B cell (primary cell): ENCODE measurements around the gene ZFR2. TPM values are rescaled to one million over a fixed set of nuclear protein-coding genes. Genes with fewer than 3 reads are reported as not detected.

Experiments used
- ATAC-seq: fragments of 200-7000 bp; cut with Tn5 transposase; one replicate; pipeline ENCODE4 v1.10.0; 2021; ENCODE audit warnings: low read depth, mild to moderate bottlenecking, moderate number of reproducible peaks, moderate library complexity
- CTCF ChIA-PET: fragments of 350-600 bp; sonication (Branson Sonifier 250); formaldehyde crosslinking; loops from one replicate; lab custom pipeline; 2021; ENCODE audit warnings: antibody characterized with exemption, inconsistent platforms; lab: Charles Lee
- POLR2A ChIA-PET: fragments of 350-600 bp; sonication (Branson Sonifier 250); formaldehyde crosslinking; loops from one replicate; lab custom pipeline; 2021; ENCODE audit warnings: antibody characterized with exemption; lab: Charles Lee
- DNase-seq: peaks from one replicate; pipeline ENCODE4 v3.0.0; 2013
- H2AFZ ChIP-seq: 2 replicates; pipeline ENCODE4 v1.6.1; 2012; ENCODE audit warnings: mild to moderate bottlenecking, low read depth, low read length; ENCODE audit not compliant: insufficient read depth, poor library complexity, severe bottlenecking
- H3K27ac ChIP-seq, 2 donors: 1 replicate in 1 of 2; 2 replicates in 1 of 2; pipeline ENCODE4 v1.5.1; 2012 to 2013; ENCODE audit warnings: low read length in 2 of 2, mild to moderate bottlenecking in 2 of 2, moderate library complexity in 1 of 2
- H3K27me3 ChIP-seq, 4 experiments: fragments of 200-600 bp in 1 of 4; sonication (generic) in 1 of 4; replicated peaks in 1 of 4; 1 replicate in 2 of 4; 2 replicates in 2 of 4; pipeline versions ENCODE4 v1.6.1 to v1.7.0; 2013 to 2016; ENCODE audit warnings: low read length in 3 of 4, mild to moderate bottlenecking in 2 of 4, mixed read lengths in 1 of 4, moderate library complexity in 1 of 4; ENCODE audit not compliant: insufficient read depth in 4 of 4, control insufficient read depth in 3 of 4; ENCODE audit errors: control extremely low read depth in 1 of 4
- H3K36me3 ChIP-seq, 2 experiments: replicated peaks in 1 of 2; 1 replicate in 1 of 2; 2 replicates in 1 of 2; pipeline versions ENCODE4 v1.6.1 to v1.7.1; 2013; ENCODE audit warnings: low read length in 1 of 2; ENCODE audit not compliant: insufficient read depth in 2 of 2, control insufficient read depth in 1 of 2; ENCODE audit errors: control extremely low read depth in 1 of 2, extremely low read depth in 1 of 2
- H3K4me1 ChIP-seq, 2 donors: fragments of 200-600 bp in 1 of 2; sonication (generic) in 1 of 2; 1 replicate in 1 of 2; 2 replicates in 1 of 2; pipeline versions ENCODE4 v1.5.1 to v1.6.1; 2013 to 2017; ENCODE audit warnings: low read length in 2 of 2; ENCODE audit not compliant: control insufficient read depth in 2 of 2, insufficient read depth in 2 of 2
- H3K4me2 ChIP-seq: replicated peaks from 2 replicates; pipeline ENCODE3; 2012; ENCODE audit warnings: mild to moderate bottlenecking, low read depth, low read length; ENCODE audit not compliant: poor library complexity, severe bottlenecking
- H3K4me3 ChIP-seq, 5 experiments: fragments of 200-600 bp in 1 of 5; sonication (generic) in 1 of 5; 1 replicate in 3 of 5; 2 replicates in 2 of 5; pipeline versions ENCODE4 v1.5.1 to v1.7.0; 2011 to 2016; ENCODE audit warnings: low read length in 4 of 5, mild to moderate bottlenecking in 4 of 5, low read depth in 2 of 5, control low read depth in 1 of 5, moderate library complexity in 1 of 5; ENCODE audit not compliant: insufficient read depth in 1 of 5; ENCODE audit errors: control extremely low read depth in 1 of 5, extremely low read depth in 1 of 5
- H3K79me2 ChIP-seq: fragments of 200-600 bp; sonication (generic); one replicate; pipeline ENCODE4 v1.6.0; 2016; ENCODE audit warnings: low read length; ENCODE audit not compliant: control insufficient read depth, insufficient read depth
- H3K9ac ChIP-seq: fragments of 200-600 bp; sonication (generic); 2 replicates; pipeline ENCODE4 v1.6.1; 2017; ENCODE audit warnings: mild to moderate bottlenecking, low read length, moderate library complexity
- H3K9me3 ChIP-seq, 3 donors: one replicate each; pipeline versions ENCODE4 v1.6.1 to v1.7.1; 2013; ENCODE audit warnings: low read length in 2 of 3; ENCODE audit not compliant: control insufficient read depth in 2 of 3, insufficient read depth in 1 of 3; ENCODE audit errors: control extremely low read depth in 1 of 3
- H4K20me1 ChIP-seq: 2 replicates; pipeline ENCODE4 v1.6.0; 2012; ENCODE audit warnings: mild to moderate bottlenecking, low read length; ENCODE audit not compliant: insufficient read depth, control insufficient read depth, poor library complexity, severe bottlenecking
- H3K27ac Mint-ChIP-seq: one replicate; pipeline ENCODE4 v1.8.0; 2021; ENCODE audit warnings: mixed read lengths
- H3K27me3 Mint-ChIP-seq: one replicate; pipeline ENCODE4 v1.8.0; 2021; ENCODE audit warnings: mixed read lengths
- H3K4me1 Mint-ChIP-seq: one replicate; pipeline ENCODE4 v1.8.0; 2021; ENCODE audit warnings: mixed read lengths
- H3K4me3 Mint-ChIP-seq: one replicate; pipeline ENCODE4 v1.8.0; 2021; ENCODE audit warnings: mixed read lengths
- H3K9me3 Mint-ChIP-seq: one replicate; pipeline ENCODE4 v1.8.0; 2022; ENCODE audit warnings: mixed read lengths; ENCODE audit not compliant: insufficient read depth
- EZH2 ChIP-seq: IDR thresholded peaks from 2 replicates; pipeline ENCODE4 v1.6.1; 2012; ENCODE audit warnings: borderline replicate concordance, low read depth, mild to moderate bottlenecking, moderate library complexity, low read length; ENCODE audit not compliant: insufficient read depth, poor library complexity, severe bottlenecking
- WGBS: methylation state at CpG from one replicate; pipeline ENCODE4 v1.1.5; 2013; ENCODE audit warnings: missing lambda C conversion rate; ENCODE audit not compliant: insufficient coverage; 5-methylcytosine and 5-hydroxymethylcytosine counted together
- intact Hi-C: fragments of 100-400 bp; cut with micrococcal nuclease; formaldehyde crosslinking; loops from one replicate; pipeline ENCODE4 v1.10.0; 2022
- polyA plus RNA-seq: library from polyadenylated mRNA; depleted of rRNA; stranded (reverse); fragments of >200 nt; gene quantifications from 2 replicates; pipeline ENCODE4 v1.2.3, GENCODE V29; 2012
- total RNA-seq, 2 donors: library from RNA; stranded (reverse); fragments of 120-200 nt in 1 of 2; gene quantifications; 1 replicate in 1 of 2; 2 replicates in 1 of 2; pipeline versions ENCODE4 v1.2.3 to v1.2.4, GENCODE V29; 2013 to 2022
- TF ChIP-seq, protein P1 (sequence below): fragments of 200-600 bp; IDR thresholded peaks from one replicate; pipeline ENCODE4 v1.8.0; 2022; ENCODE audit warnings: antibody characterized with exemption, mild to moderate bottlenecking

ZFR2 gene
- total and polyA plus RNA-seq, 2 donors (not counting 1 experiment from before 2014, with no cell fraction given): 0.36 to 0.39 TPM

GRCh38 chr19:3849092-3849491 lies 19.7 kb downstream of the ZFR2 start:
- H2AFZ ChIP-seq: no peak overlapping the region
- H3K79me2 ChIP-seq: no peaks in the 10 kb centered on the region
- no peak overlapping the region for H3K9ac ChIP-seq
- POLR2A ChIA-PET: interaction anchor here (0.6 kb wide), 1 partner anchor 94 kb away, joined by 3 read pairs; no protein-coding TSS in a partner anchor
- no peak overlapping the region for H3K4me3 ChIP-seq
- ATAC-seq: no peak
- Mint-ChIP-seq H3K4me3 (no peak overlapping the region), H3K4me1 (peaks cover 8% of the 10 kb centered on the region), H3K27ac (no peak overlapping the region), H3K9me3 (peaks cover 2% of the 10 kb centered on the region), H3K27me3 (peaks cover 3% of the 10 kb centered on the region)
- no peak overlapping the region for H3K27ac ChIP-seq
- no peak overlapping the region for H3K4me2 ChIP-seq
- DNase-seq: peak; percentile 42
- CTCF ChIA-PET: interaction anchor here (0.5 to 1.4 kb wide), 4 partner anchors 9 to 563 kb away, joined by 3 to 6 read pairs (median 4); no protein-coding TSS in a partner anchor
- no peaks in the 10 kb centered on the region for H3K27me3 ChIP-seq
- H3K4me1 ChIP-seq: peaks cover 0 to 8% of the 10 kb centered on the region in 2 donors
- no peaks in the 10 kb centered on the region for H3K36me3 ChIP-seq
- TF ChIP-seq, protein P1, sequence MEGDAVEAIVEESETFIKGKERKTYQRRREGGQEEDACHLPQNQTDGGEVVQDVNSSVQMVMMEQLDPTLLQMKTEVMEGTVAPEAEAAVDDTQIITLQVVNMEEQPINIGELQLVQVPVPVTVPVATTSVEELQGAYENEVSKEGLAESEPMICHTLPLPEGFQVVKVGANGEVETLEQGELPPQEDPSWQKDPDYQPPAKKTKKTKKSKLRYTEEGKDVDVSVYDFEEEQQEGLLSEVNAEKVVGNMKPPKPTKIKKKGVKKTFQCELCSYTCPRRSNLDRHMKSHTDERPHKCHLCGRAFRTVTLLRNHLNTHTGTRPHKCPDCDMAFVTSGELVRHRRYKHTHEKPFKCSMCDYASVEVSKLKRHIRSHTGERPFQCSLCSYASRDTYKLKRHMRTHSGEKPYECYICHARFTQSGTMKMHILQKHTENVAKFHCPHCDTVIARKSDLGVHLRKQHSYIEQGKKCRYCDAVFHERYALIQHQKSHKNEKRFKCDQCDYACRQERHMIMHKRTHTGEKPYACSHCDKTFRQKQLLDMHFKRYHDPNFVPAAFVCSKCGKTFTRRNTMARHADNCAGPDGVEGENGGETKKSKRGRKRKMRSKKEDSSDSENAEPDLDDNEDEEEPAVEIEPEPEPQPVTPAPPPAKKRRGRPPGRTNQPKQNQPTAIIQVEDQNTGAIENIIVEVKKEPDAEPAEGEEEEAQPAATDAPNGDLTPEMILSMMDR: peak; percentile 15
- TF ChIP-seq EZH2: no peak
- peaks cover 0 to 17% (median 5%) of the 10 kb centered on the region in 3 donors for H3K9me3 ChIP-seq
- intact Hi-C loops: no loop called here
- no peaks in the 10 kb centered on the region for H4K20me1 ChIP-seq
- WGBS: 49% methylated on average over 5 of the region's 5 CpGs

GRCh38 chr19:3844596-3844995 lies 24.2 kb downstream of the ZFR2 start:
- no peak overlapping the region for H3K27ac Mint-ChIP-seq
- DNase-seq: no peak
- Histone ChIP-seq H4K20me1 (no peaks in the 10 kb centered on the region), H3K9ac (no peak overlapping the region), H3K27ac (no peak overlapping the region), H3K4me1 (no peaks in the 10 kb centered on the region), H3K36me3 (no peaks in the 10 kb centered on the region), H3K9me3 (peaks cover 0 to 4% (median 0%) of the 10 kb centered on the region in 3 donors), H2AFZ (no peak overlapping the region), H3K4me2 (no peak overlapping the region), H3K27me3 (no peaks in the 10 kb centered on the region), H3K79me2 (no peaks in the 10 kb centered on the region), H3K4me3 (no peak overlapping the region)
- no peak for ATAC-seq
- 73% methylated on average over 4 of the region's 5 CpGs for WGBS
- H3K4me3 Mint-ChIP-seq: no peak overlapping the region
- TF ChIP-seq, protein P1: no peak
- TF ChIP-seq EZH2: no peak
- H3K27me3 Mint-ChIP-seq: peaks cover 3% of the 10 kb centered on the region
- intact Hi-C loops: no loop called here
- H3K9me3 Mint-ChIP-seq: no peaks in the 10 kb centered on the region
- H3K4me1 Mint-ChIP-seq: no peaks in the 10 kb centered on the region
- CTCF ChIA-PET: no interaction called here
- POLR2A ChIA-PET: no interaction called here
